Spleen (tissue), 11 donors: ENCODE measurements around the gene DEAF1. TPM values are rescaled to one million over a fixed set of nuclear protein-coding genes. Genes with fewer than 3 reads are reported as not detected.

ENCODE experiments used
- DNase-seq: peaks from one replicate; pipeline ENCODE4 v3.0.0-alpha.2; 2020
- H3K27ac ChIP-seq, 8 donors: fragments of 200-600 bp; sonication (generic) in 7 of 8; 1 replicate in 4 of 8; 2 replicates in 4 of 8; pipeline versions ENCODE4 v1.5.0 to v1.8.0; 2016 to 2021; ENCODE audit warnings: inconsistent platforms in 4 of 8, mild to moderate bottlenecking in 4 of 8, moderate library complexity in 1 of 8
- H3K27me3 ChIP-seq, 7 donors: fragments of 200-600 bp; sonication (generic) in 6 of 7; replicated peaks in 1 of 7; 1 replicate in 4 of 7; 2 replicates in 3 of 7; pipeline versions ENCODE4 v1.5.0 to v1.8.0; 2016 to 2021; ENCODE audit warnings: inconsistent platforms in 3 of 7, mild to moderate bottlenecking in 1 of 7
- H3K36me3 ChIP-seq, 6 donors: fragments of 200-600 bp; sonication (generic) in 5 of 6; 1 replicate in 4 of 6; 2 replicates in 2 of 6; pipeline versions ENCODE4 v1.5.0 to v1.8.0; 2016 to 2021; ENCODE audit warnings: inconsistent platforms in 2 of 6
- H3K4me1 ChIP-seq, 6 donors: fragments of 200-600 bp; sonication (generic) in 5 of 6; 1 replicate in 3 of 6; 2 replicates in 3 of 6; pipeline versions ENCODE4 v1.5.0 to v1.8.0; 2016 to 2021; ENCODE audit warnings: inconsistent platforms in 3 of 6
- H3K4me3 ChIP-seq, 8 donors: fragments of 200-600 bp; sonication (generic) in 7 of 8; 1 replicate in 4 of 8; 2 replicates in 4 of 8; pipeline versions ENCODE4 v1.5.0 to v1.8.0; 2016 to 2021; ENCODE audit warnings: inconsistent platforms in 4 of 8, mild to moderate bottlenecking in 4 of 8, moderate library complexity in 2 of 8
- H3K9me3 ChIP-seq, 8 donors: fragments of 200-600 bp; sonication (generic) in 7 of 8; 1 replicate in 4 of 8; 2 replicates in 4 of 8; pipeline versions ENCODE4 v1.5.0 to v1.8.0; 2016 to 2021; ENCODE audit warnings: inconsistent platforms in 4 of 8
- POLR2A ChIP-seq, 3 donors: fragments of 450-650 bp; IDR thresholded peaks; one replicate each; pipeline ENCODE4 v1.5.1; 2017; ENCODE audit warnings: antibody characterized with exemption in 3 of 3, mild to moderate bottlenecking in 1 of 3
- POLR2AphosphoS5 ChIP-seq, 3 donors: sonication (generic); formaldehyde crosslinking; IDR thresholded peaks; one replicate each; pipeline ENCODE4 v1.5.1; 2017; ENCODE audit warnings: antibody characterized with exemption in 3 of 3
- WGBS, 5 donors: extraction: QIAGEN DNeasy Blood & Tissue Kit in 3 of 5; methylation state at CpG; one replicate each; pipeline versions ENCODE4 v1.1.5 to v1.1.7; 2013 to 2018; 5-methylcytosine and 5-hydroxymethylcytosine counted together
- intact Hi-C: fragments of 100-400 bp; cut with DNase I; formaldehyde crosslinking; loops from one replicate; pipeline ENCODE4 v1.15.0; 2023; ENCODE audit warnings: low total_unique reads
- polyA plus RNA-seq, 3 donors: library from polyadenylated mRNA; stranded (reverse); fragments of 200-250 nt; gene quantifications; one replicate each; pipeline ENCODE4 v1.2.1, GENCODE V29; 2013
- total RNA-seq, 7 donors: library from RNA; depleted of rRNA in 3 of 7; stranded (reverse); fragments of >200 nt in 3 of 7; fragmentation: NEBNext Ultra II Directional in 4 of 7; extraction: Animal tissue kit (Norgen Biotek cat#: 25700) in 4 of 7; gene quantifications; one replicate each; pipeline versions ENCODE4 v1.1.0 to v1.2.1, GENCODE V29; 2016 to 2021
- TF ChIP-seq, protein P1 (sequence below), 11 experiments: fragments of 200-600 bp in 7 of 11; fragments of 450-650 bp in 4 of 11; sonication (generic) in 4 of 11; IDR thresholded peaks in 8 of 11; conservative IDR thresholded peaks in 3 of 11; 1 replicate in 7 of 11; 2 replicates in 4 of 11; pipeline versions ENCODE4 v1.4.0 to v1.8.0; 2016 to 2021; ENCODE audit warnings: antibody characterized with exemption in 11 of 11, inconsistent platforms in 4 of 11, mild to moderate bottlenecking in 1 of 11
- donor health status: healthy with polysubstance abuse.
- donor health status: DM: no; HTN: no; CAD: no; lungs with moderate emphysema.
- donor health status: DM: no; HTN: no; CAD: no.
- donor health status: Bipolar disorder and iron deficiency.
- donor health status: healthy.
- donor health status: DM: no; HTN: no; CAD: no.
- donor health status: DM: yes; HTN: yes; CAD: no.

DEAF1 gene
- total and polyA plus RNA-seq, 10 donors, result 21.8 to 44.9 (median 30.1) TPM

- Histone ChIP-seq H3K27me3 (peaks cover 0 to 57% (median 47%) of the 10 kb centered on the region in 7 donors), H3K4me3 (peak overlapping the region in 3 of 8 donors; percentile 13 to 53 (median 13))
- 4 to 31% (median 10%) methylated on average over 21 to 64 of the region's 69 CpGs for WGBS, 5 donors
Measured at GRCh38 chr11:640021-640706, 54.9 kb downstream of the DEAF1 start.

DNA sequence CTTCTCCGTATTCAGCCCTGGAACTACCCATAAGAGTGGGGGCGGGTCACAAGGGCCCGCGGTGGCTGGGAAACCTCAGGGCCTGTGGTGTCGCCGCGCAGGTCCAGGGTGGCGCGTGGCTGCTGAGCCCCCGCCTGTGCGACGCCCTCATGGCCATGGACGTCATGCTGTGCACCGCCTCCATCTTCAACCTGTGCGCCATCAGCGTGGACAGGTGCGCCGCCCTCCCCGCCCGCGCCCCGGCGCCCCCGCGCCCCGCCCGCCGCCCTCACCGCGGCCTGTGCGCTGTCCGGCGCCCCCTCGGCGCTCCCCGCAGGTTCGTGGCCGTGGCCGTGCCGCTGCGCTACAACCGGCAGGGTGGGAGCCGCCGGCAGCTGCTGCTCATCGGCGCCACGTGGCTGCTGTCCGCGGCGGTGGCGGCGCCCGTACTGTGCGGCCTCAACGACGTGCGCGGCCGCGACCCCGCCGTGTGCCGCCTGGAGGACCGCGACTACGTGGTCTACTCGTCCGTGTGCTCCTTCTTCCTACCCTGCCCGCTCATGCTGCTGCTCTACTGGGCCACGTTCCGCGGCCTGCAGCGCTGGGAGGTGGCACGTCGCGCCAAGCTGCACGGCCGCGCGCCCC lies 55.6 kb downstream of the DEAF1 start:
- H3K4me3 ChIP-seq, result peak overlapping the region in 1 of 8 donors; percentile 53
- H3K27ac ChIP-seq, result no peak overlapping the region
- H3K4me1 ChIP-seq, result peaks cover 12 to 64% (median 41%) of the 10 kb centered on the region in 6 donors
- peak in 2 of 3 donors; percentile 21 to 29 for TF ChIP-seq POLR2AphosphoS5 (IDR thresholded peaks at IDR 0.05)
- no peak for TF ChIP-seq POLR2A (IDR thresholded peaks at IDR 0.05)
- TF ChIP-seq, protein P1, sequence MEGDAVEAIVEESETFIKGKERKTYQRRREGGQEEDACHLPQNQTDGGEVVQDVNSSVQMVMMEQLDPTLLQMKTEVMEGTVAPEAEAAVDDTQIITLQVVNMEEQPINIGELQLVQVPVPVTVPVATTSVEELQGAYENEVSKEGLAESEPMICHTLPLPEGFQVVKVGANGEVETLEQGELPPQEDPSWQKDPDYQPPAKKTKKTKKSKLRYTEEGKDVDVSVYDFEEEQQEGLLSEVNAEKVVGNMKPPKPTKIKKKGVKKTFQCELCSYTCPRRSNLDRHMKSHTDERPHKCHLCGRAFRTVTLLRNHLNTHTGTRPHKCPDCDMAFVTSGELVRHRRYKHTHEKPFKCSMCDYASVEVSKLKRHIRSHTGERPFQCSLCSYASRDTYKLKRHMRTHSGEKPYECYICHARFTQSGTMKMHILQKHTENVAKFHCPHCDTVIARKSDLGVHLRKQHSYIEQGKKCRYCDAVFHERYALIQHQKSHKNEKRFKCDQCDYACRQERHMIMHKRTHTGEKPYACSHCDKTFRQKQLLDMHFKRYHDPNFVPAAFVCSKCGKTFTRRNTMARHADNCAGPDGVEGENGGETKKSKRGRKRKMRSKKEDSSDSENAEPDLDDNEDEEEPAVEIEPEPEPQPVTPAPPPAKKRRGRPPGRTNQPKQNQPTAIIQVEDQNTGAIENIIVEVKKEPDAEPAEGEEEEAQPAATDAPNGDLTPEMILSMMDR (IDR thresholded peaks at IDR 0.05 in 8 of 11, conservative IDR thresholded peaks at IDR 0.05 in 3 of 11), result no peak
- no peaks in the 10 kb centered on the region for H3K9me3 ChIP-seq
- peaks cover 0 to 57% (median 47%) of the 10 kb centered on the region in 7 donors for H3K27me3 ChIP-seq
- intact Hi-C loops, result no loop called here
- H3K36me3 ChIP-seq, result peaks cover 0 to 31% (median 13%) of the 10 kb centered on the region in 6 donors
- 6 to 21% (median 8%) methylated on average over 22 to 80 of the region's 80 CpGs for WGBS, 5 donors
- no peak for DNase-seq

More at GRCh38 chr11:640021-640706, 54.9 kb downstream of the DEAF1 start:
- H3K36me3 ChIP-seq, result peaks cover 0 to 34% (median 13%) of the 10 kb centered on the region in 6 donors
- intact Hi-C loops, result no loop called here
- no peaks in the 10 kb centered on the region for H3K9me3 ChIP-seq
- H3K27ac ChIP-seq, result no peak overlapping the region
- peaks cover 12 to 64% (median 41%) of the 10 kb centered on the region in 6 donors for H3K4me1 ChIP-seq
- no peak for DNase-seq
- TF ChIP-seq POLR2AphosphoS5 (IDR thresholded peaks at IDR 0.05) (peak; percentile 26 to 69 (median 36)), POLR2A (IDR thresholded peaks at IDR 0.05) (no peak)
- TF ChIP-seq, protein P1 (IDR thresholded peaks at IDR 0.05 in 8 of 11, conservative IDR thresholded peaks at IDR 0.05 in 3 of 11), result no peak

DNA sequence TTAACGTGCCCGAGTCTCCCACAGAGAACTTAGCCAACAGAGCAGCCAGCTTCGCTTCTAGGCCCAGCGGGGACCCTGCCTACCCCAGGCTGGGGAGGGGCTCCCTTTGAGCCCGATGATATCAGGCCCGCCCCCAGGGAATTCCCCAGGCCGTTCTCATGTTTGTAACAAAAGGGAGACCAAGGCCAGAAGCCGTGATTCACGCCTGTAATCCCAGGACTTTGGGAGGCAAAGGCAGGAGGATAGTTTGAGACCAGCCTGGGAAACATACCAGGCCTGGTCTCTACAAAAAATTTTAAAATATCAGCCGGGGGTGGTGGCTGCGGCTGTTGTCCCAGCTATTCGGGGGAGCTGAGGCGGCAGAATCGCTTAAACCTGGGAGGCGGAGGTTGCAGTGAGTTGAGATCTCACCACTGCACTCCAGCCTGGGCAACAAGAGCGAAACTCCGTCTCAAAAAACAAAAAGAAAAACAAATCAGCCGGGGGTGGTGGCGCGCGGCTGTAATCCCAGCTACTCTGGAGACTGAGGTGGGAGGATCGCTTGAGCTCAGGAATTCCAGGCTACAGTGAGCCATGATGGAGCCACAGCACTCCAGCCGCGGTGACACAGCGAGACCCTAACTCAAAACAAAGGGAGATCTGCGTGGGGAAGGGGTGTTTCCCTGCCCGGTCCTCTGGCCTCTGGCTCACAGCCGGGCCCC lies 56.2 kb downstream of the DEAF1 start:
- intact Hi-C loops, result no loop called here
- no peak for DNase-seq
- peaks cover 0 to 24% (median 6%) of the 10 kb centered on the region in 6 donors for H3K36me3 ChIP-seq
- TF ChIP-seq POLR2A (IDR thresholded peaks at IDR 0.05) (no peak), POLR2AphosphoS5 (IDR thresholded peaks at IDR 0.05) (no peak)
- TF ChIP-seq, protein P1 (IDR thresholded peaks at IDR 0.05 in 8 of 11, conservative IDR thresholded peaks at IDR 0.05 in 3 of 11), result no peak
- H3K9me3 ChIP-seq, result no peaks in the 10 kb centered on the region
- peaks cover 12 to 64% (median 41%) of the 10 kb centered on the region in 6 donors for H3K4me1 ChIP-seq
- H3K4me3 ChIP-seq, result peak overlapping the region in 1 of 8 donors; percentile 53
- H3K27me3 ChIP-seq, result peaks cover 0 to 57% (median 47%) of the 10 kb centered on the region in 7 donors
- H3K27ac ChIP-seq, result no peak overlapping the region
- 60 to 71% (median 63%) methylated on average over 27 to 28 of the region's 28 CpGs for WGBS, 5 donors
